Hepatocyte (in vitro differentiated cells): Measurements from ENCODE around the gene JAKMIP3.

Experiments
- CTCF ChIP-seq: fragments of 200-600 bp; sonication (generic); IDR thresholded peaks from 2 replicates; pipeline ENCODE4 v1.5.1; 2016; ENCODE audit warnings: antibody characterized with exemption, mild to moderate bottlenecking; ENCODE audit not compliant: poor library complexity
- EZH2 ChIP-seq: fragments of 200-600 bp; sonication (generic); IDR thresholded peaks from 2 replicates; pipeline ENCODE4 v1.6.1; 2016; ENCODE audit warnings: antibody characterized with exemption, mild to moderate bottlenecking, borderline replicate concordance
- EZH2phosphoT487 ChIP-seq: fragments of 200-600 bp; sonication (generic); IDR thresholded peaks from one replicate; pipeline ENCODE4 v1.6.1; 2018; ENCODE audit warnings: antibody characterized with exemption, mild to moderate bottlenecking, low read depth, moderate library complexity; ENCODE audit not compliant: unreplicated experiment, severe bottlenecking

- TF ChIP-seq CTCF = no peak
- TF ChIP-seq EZH2 = no peak
- no peak for TF ChIP-seq EZH2phosphoT487
These were observed 30.3 kb upstream of the JAKMIP3 start for GRCh38 chr10:132035476-132035875.
